Mesothelial cell of epicardium (in vitro differentiated cells): ENCODE data around the gene NTM. TPM values are rescaled to one million over a fixed set of nuclear protein-coding genes. Genes with fewer than 3 reads are reported as not detected.

Source experiments
- DNase-seq, 2 experiments: peaks; one replicate each; pipeline ENCODE4 v3.0.0; 2021; ENCODE audit warnings: low spot score in 2 of 2; ENCODE audit not compliant: unreplicated experiment in 2 of 2
- H3K27ac Mint-ChIP-seq: 2 replicates; pipeline ENCODE4 v1.8.0; 2021; ENCODE audit warnings: mixed read lengths
- H3K27me3 Mint-ChIP-seq: 2 replicates; pipeline ENCODE4 v1.8.0; 2021; ENCODE audit warnings: low read depth, mixed read lengths
- H3K36me3 Mint-ChIP-seq: 2 replicates; pipeline ENCODE4 v1.8.0; 2021; ENCODE audit warnings: mixed read lengths
- H3K4me1 Mint-ChIP-seq: 2 replicates; pipeline ENCODE4 v1.8.0; 2021; ENCODE audit warnings: mixed read lengths
- H3K4me3 Mint-ChIP-seq: 2 replicates; pipeline ENCODE4 v1.8.0; 2021; ENCODE audit warnings: mild to moderate bottlenecking, moderate library complexity, mixed read lengths
- H3K9me3 Mint-ChIP-seq: 2 replicates; pipeline ENCODE4 v1.8.0; 2021; ENCODE audit warnings: mixed read lengths
- total RNA-seq: library from RNA; stranded (reverse); gene quantifications from 3 replicates; pipeline ENCODE4 v1.2.1, GENCODE V29; 2021
- TF ChIP-seq, protein P1 (sequence below): fragments of 200-600 bp; sonication (generic); IDR thresholded peaks from one replicate; pipeline ENCODE4 v1.5.0; 2021; ENCODE audit warnings: antibody characterized with exemption; ENCODE audit not compliant: unreplicated experiment

The NTM gene
- total RNA-seq, 1 donor from 2014 or later: 3.9 TPM

DNA sequence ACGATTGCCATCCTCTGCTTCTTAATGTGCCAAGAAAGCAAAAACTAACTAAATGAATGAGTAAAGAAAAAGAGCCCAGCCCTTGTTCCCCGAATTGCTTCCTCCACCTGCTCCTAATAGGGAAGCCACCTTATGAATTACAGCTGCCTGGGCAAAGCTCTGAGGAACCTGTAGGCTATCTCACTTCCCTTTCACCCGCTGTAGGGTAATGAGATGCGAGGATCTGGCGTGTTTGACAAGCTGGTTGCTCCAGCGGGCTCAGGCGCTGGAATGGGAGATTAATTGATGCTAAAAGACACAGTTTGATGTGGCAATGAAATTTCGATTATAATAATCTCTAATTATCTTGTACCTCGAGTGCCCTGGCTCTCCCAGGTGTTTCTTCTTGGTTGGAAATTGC, 256.4 kb downstream of the NTM start:
- H3K27me3 Mint-ChIP-seq: peaks cover 9% of the 10 kb centered on the region
- DNase-seq: no peak
- no peaks in the 10 kb centered on the region for H3K9me3 Mint-ChIP-seq
- TF ChIP-seq, protein P1, sequence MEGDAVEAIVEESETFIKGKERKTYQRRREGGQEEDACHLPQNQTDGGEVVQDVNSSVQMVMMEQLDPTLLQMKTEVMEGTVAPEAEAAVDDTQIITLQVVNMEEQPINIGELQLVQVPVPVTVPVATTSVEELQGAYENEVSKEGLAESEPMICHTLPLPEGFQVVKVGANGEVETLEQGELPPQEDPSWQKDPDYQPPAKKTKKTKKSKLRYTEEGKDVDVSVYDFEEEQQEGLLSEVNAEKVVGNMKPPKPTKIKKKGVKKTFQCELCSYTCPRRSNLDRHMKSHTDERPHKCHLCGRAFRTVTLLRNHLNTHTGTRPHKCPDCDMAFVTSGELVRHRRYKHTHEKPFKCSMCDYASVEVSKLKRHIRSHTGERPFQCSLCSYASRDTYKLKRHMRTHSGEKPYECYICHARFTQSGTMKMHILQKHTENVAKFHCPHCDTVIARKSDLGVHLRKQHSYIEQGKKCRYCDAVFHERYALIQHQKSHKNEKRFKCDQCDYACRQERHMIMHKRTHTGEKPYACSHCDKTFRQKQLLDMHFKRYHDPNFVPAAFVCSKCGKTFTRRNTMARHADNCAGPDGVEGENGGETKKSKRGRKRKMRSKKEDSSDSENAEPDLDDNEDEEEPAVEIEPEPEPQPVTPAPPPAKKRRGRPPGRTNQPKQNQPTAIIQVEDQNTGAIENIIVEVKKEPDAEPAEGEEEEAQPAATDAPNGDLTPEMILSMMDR: no peak
- H3K27ac Mint-ChIP-seq: no peak overlapping the region
- no peaks in the 10 kb centered on the region for H3K36me3 Mint-ChIP-seq
- H3K4me3 Mint-ChIP-seq: no peak overlapping the region
- peaks cover 5% of the 10 kb centered on the region for H3K4me1 Mint-ChIP-seq

DNA sequence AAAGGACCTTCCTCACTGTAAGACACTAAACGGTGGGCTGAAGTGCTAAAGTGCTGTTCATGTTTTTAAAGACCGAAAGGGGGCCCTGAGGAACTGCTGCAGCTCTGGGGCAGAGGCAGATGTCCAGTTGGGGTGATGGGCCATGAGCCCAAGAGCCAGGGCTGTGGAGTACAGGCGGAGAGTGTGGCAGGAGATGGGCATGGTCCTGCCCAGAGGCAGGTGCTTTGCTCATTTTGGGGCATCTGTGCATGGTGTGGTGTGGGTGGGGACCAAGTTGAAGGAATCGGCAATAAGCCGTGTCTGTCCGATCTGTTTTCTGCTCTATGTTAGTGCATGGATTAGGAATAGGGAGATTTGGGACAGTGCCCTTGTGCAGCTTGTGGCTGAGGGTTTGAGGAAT, 258.3 kb downstream of the NTM start:
- Mint-ChIP-seq H3K4me3 (no peak overlapping the region), H3K4me1 (peaks cover 5% of the 10 kb centered on the region), H3K27ac (no peak overlapping the region), H3K9me3 (peaks cover 4% of the 10 kb centered on the region), H3K27me3 (peaks cover 13% of the 10 kb centered on the region), H3K36me3 (no peaks in the 10 kb centered on the region)
- TF ChIP-seq, protein P1: no peak
- no peak for DNase-seq

DNA sequence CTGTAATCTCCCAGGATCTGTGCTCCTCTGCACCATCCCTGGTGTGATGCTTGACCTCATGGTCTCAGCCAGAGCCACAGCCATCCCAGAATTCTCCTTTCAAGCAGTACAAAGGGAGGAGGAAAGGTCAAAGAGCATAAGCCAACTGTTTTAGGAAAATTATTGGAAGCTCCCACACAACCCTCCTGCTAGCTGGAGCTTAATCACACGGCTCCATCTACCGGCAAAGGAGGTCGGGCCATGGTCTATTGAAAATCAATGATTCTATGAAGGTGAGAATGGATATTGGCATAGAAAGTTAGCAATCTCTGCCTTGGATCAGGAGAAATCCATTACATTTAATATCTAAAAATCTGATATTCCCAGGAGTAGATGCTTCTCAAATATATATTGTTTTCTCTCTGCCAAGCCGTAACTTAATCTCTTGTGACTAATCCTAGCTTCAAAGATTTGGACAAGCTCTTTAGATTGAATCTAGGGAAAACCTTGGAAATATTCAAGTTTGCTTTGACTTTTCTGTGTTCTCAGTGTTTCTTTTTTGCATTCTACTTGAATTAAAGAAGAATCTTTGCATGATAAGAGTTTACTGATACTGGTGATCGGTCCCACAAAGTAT, 259.6 kb downstream of the NTM start:
- no peaks in the 10 kb centered on the region for H3K36me3 Mint-ChIP-seq
- peaks cover 8% of the 10 kb centered on the region for H3K4me1 Mint-ChIP-seq
- TF ChIP-seq, protein P1: no peak
- H3K27me3 Mint-ChIP-seq: peaks cover 15% of the 10 kb centered on the region
- peaks cover 4% of the 10 kb centered on the region for H3K9me3 Mint-ChIP-seq
- H3K27ac Mint-ChIP-seq: no peak overlapping the region
- no peak overlapping the region for H3K4me3 Mint-ChIP-seq
- no peak for DNase-seq

DNA sequence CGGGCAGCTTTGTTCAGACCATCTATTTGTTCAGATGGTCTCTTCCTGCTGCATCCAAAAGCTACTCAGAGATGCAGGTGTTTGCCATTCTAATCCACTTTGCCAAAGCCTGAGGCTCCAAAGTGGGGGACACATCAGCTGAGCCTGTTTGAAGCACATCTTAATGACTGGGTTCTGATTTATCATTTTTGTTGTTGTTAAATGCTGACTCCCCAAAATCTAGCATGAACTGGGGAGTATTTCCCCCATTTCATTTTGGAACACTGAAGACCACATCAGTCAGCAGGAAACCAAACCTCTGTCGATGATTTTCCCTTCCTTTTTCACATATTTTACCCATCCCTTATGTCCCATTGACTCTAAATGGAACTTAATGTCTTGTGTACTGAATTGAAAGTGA, 262.6 kb downstream of the NTM start:
- Mint-ChIP-seq H3K4me1 (peaks cover 8% of the 10 kb centered on the region), H3K27me3 (peaks cover 15% of the 10 kb centered on the region), H3K27ac (no peak overlapping the region), H3K9me3 (peaks cover 4% of the 10 kb centered on the region), H3K36me3 (no peaks in the 10 kb centered on the region), H3K4me3 (no peak overlapping the region)
- TF ChIP-seq, protein P1: no peak
- DNase-seq: no peak

DNA sequence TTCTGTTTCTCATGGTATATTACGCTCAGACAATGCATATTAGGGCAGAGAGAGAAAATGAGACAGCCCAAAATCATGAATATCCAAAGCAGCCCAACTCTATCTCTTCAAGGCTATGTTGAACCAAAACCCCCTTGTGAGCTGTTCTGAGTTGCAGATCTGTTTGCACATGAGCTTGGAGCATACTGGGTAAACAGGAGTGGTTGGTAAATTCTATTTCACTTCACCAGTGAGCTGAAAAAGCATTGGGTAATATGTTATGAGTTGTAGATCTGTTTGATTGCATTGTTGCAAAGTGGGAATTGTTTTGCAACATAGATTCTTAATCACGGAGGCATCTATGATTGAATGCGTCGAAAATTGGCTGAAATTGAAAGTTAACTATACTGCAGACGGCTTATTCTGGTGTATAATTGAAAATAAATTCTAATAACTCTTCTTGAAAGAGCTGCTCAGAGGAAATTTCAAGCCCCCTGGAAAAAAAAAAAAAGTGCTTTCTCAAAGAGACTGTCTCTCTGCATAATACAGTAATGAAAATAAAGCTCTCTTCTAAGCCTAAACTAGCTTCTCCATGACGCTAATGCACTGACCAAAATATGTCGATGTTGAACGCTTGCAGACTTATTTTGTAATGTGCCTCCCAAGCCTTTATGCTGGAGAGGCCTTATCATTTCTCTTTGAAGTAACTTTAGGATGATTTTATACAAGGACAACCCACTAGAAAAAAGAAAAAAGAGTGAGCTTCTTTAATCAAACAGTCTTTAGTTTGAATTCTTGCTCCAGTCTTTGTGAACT, 263.7 kb downstream of the NTM start:
- no peak for DNase-seq
- no peaks in the 10 kb centered on the region for H3K36me3 Mint-ChIP-seq
- H3K4me1 Mint-ChIP-seq: peaks cover 8% of the 10 kb centered on the region
- peaks cover 4% of the 10 kb centered on the region for H3K9me3 Mint-ChIP-seq
- H3K27ac Mint-ChIP-seq: no peak overlapping the region
- TF ChIP-seq, protein P1: no peak
- H3K27me3 Mint-ChIP-seq: peaks cover 14% of the 10 kb centered on the region
- no peak overlapping the region for H3K4me3 Mint-ChIP-seq
